ENCODE results near the gene TPTE2.

- TF ChIP-seq POLR2A (IDR thresholded peaks at IDR 0.05) (no peak), CTCF (IDR thresholded peaks at IDR 0.05) (no peak)
Observed at GRCh38 chr13:19606152-19606551, 44.8 kb upstream of the TPTE2 start.

Measured in uterus (tissue), 2 donors.